Uterus (tissue), 2 donors: ENCODE measurements around the gene ZNF609.
"Not testable (repeated sequence)": the region's sequence is repeated elsewhere in the genome, so short reads cannot be mapped to it uniquely, and the experiment has no call there.

Source experiments
- CTCF ChIP-seq, 4 experiments: fragments of 200-600 bp in 2 of 4; fragments of 450-650 bp in 2 of 4; sonication (generic) in 2 of 4; IDR thresholded peaks; one replicate each; pipeline ENCODE4 v1.5.1; 2016 to 2019; ENCODE audit warnings: antibody characterized with exemption in 4 of 4, mild to moderate bottlenecking in 2 of 4, moderate library complexity in 1 of 4
- POLR2A ChIP-seq, 2 donors: fragments of 450-650 bp; IDR thresholded peaks; one replicate each; pipeline ENCODE4 v1.6.1; 2016; ENCODE audit warnings: antibody characterized with exemption in 2 of 2, mild to moderate bottlenecking in 1 of 2, moderate library complexity in 1 of 2

GRCh38 chr15:64495968-64496367 is 35.6 kb downstream of the ZNF609 start:
- TF ChIP-seq POLR2A, CTCF (IDR thresholded peaks at IDR 0.05): not testable (repeated sequence)
